KMS-11 (cell line): Measurements from ENCODE around the gene DACT3.

Source experiments
- H2AFZ ChIP-seq: fragments of 200-600 bp; sonication (generic); 2 replicates; pipeline ENCODE4 v1.6.1; 2016; ENCODE audit warnings: antibody characterized with exemption, mixed run types, low read depth
- H3K27ac ChIP-seq: fragments of 200-600 bp; sonication (generic); 2 replicates; pipeline ENCODE4 v1.6.1; 2016; ENCODE audit warnings: mild to moderate bottlenecking, mixed run types
- H3K27me3 ChIP-seq: fragments of 200-600 bp; sonication (generic); 2 replicates; pipeline ENCODE4 v1.6.1; 2017; ENCODE audit warnings: mild to moderate bottlenecking, low read depth, mixed run types, moderate library complexity; ENCODE audit not compliant: insufficient read depth
- H3K36me3 ChIP-seq: fragments of 200-600 bp; sonication (generic); 2 replicates; pipeline ENCODE4 v1.6.1; 2017; ENCODE audit warnings: mild to moderate bottlenecking, mixed run types; ENCODE audit not compliant: insufficient read depth
- H3K4me1 ChIP-seq: fragments of 200-600 bp; sonication (generic); 2 replicates; pipeline ENCODE4 v1.6.1; 2016; ENCODE audit warnings: mild to moderate bottlenecking, low read depth, mixed run types; ENCODE audit not compliant: poor library complexity, severe bottlenecking
- H3K4me2 ChIP-seq: fragments of 200-600 bp; sonication (generic); 2 replicates; pipeline ENCODE4 v1.7.0; 2016; ENCODE audit warnings: mild to moderate bottlenecking, mixed run types
- H3K4me3 ChIP-seq: fragments of 200-600 bp; sonication (generic); IDR thresholded peaks from 2 replicates; pipeline ENCODE4 v1.6.1; 2017; ENCODE audit warnings: low read depth, low read length, mixed read lengths; ENCODE audit not compliant: insufficient read depth
- H3K79me2 ChIP-seq: fragments of 200-600 bp; sonication (generic); 2 replicates; pipeline ENCODE4 v1.6.1; 2016; ENCODE audit warnings: low read depth, mixed run types; ENCODE audit not compliant: insufficient read depth
- H3K9ac ChIP-seq: fragments of 200-600 bp; sonication (generic); 2 replicates; pipeline ENCODE4 v1.6.1; 2016; ENCODE audit warnings: mild to moderate bottlenecking, mixed run types
- H4K20me1 ChIP-seq: fragments of 200-600 bp; sonication (generic); 2 replicates; pipeline ENCODE4 v1.6.1; 2016; ENCODE audit warnings: mild to moderate bottlenecking, mixed run types; ENCODE audit not compliant: insufficient read depth
- CTCF ChIP-seq: fragments of 200-600 bp; sonication (generic); conservative IDR thresholded peaks from 2 replicates; pipeline ENCODE4 v1.6.1; 2017; ENCODE audit warnings: low read depth, mild to moderate bottlenecking, antibody characterized with exemption, low read length, moderate library complexity, mixed read lengths

Gene DACT3

GRCh38 chr19:46605356-46605821 is 55.6 kb downstream of the DACT3 start:
- H3K4me3 ChIP-seq, result no peak overlapping the region
- no peaks in the 10 kb centered on the region; the same call in 1 of the 2 replicates for H3K36me3 ChIP-seq
- peaks cover 4% of the 10 kb centered on the region; the same call in 1 of the 2 replicates for H4K20me1 ChIP-seq
- no peak overlapping the region for H3K4me2 ChIP-seq
- H3K9ac ChIP-seq, result no peak overlapping the region
- no peak overlapping the region for H2AFZ ChIP-seq
- H3K27ac ChIP-seq, result no peak overlapping the region
- H3K27me3 ChIP-seq, result peaks cover 5% of the 10 kb centered on the region; the same call in 1 of the 2 replicates
- peaks cover 32% of the 10 kb centered on the region; the same call in 1 of the 2 replicates for H3K79me2 ChIP-seq
- peaks cover 22% of the 10 kb centered on the region for H3K4me1 ChIP-seq
- no peak for TF ChIP-seq CTCF

GRCh38 chr19:46604781-46605355 is 56.1 kb downstream of the DACT3 start:
- no peak overlapping the region for H3K4me2 ChIP-seq
- H3K27me3 ChIP-seq, result peaks cover 2% of the 10 kb centered on the region; the same call in 1 of the 2 replicates
- no peak overlapping the region for H3K9ac ChIP-seq
- peaks cover 21% of the 10 kb centered on the region for H3K4me1 ChIP-seq
- no peaks in the 10 kb centered on the region; the same call in 1 of the 2 replicates for H3K36me3 ChIP-seq
- TF ChIP-seq CTCF, result no peak
- peaks cover 32% of the 10 kb centered on the region; the same call in 1 of the 2 replicates for H3K79me2 ChIP-seq
- no peak overlapping the region for H3K27ac ChIP-seq
- no peak overlapping the region for H3K4me3 ChIP-seq
- H4K20me1 ChIP-seq, result peaks cover 4% of the 10 kb centered on the region; the same call in 1 of the 2 replicates
- H2AFZ ChIP-seq, result no peak overlapping the region

GRCh38 chr19:46603752-46604231 is 57.2 kb downstream of the DACT3 start:
- Histone ChIP-seq H3K79me2 (peaks cover 32% of the 10 kb centered on the region; the same call in 1 of the 2 replicates), H3K9ac (no peak overlapping the region; the same call in 1 of the 2 replicates), H4K20me1 (peaks cover 4% of the 10 kb centered on the region; the same call in 1 of the 2 replicates), H2AFZ (no peak overlapping the region), H3K27ac (no peak overlapping the region), H3K36me3 (no peaks in the 10 kb centered on the region; the same call in 1 of the 2 replicates), H3K4me3 (no peak overlapping the region), H3K27me3 (no peaks in the 10 kb centered on the region), H3K4me2 (peak overlapping the region; percentile 99), H3K4me1 (peaks cover 21% of the 10 kb centered on the region)
- no peak for TF ChIP-seq CTCF

GRCh38 chr19:46603195-46603637 is 57.8 kb downstream of the DACT3 start:
- Histone ChIP-seq H2AFZ (no peak overlapping the region), H3K9ac (peak overlapping the region; percentile 20; the same call in 1 of the 2 replicates), H3K4me1 (peaks cover 21% of the 10 kb centered on the region), H3K27me3 (no peaks in the 10 kb centered on the region), H3K27ac (peak overlapping the region; percentile 17; the same call in 1 of the 2 replicates), H3K79me2 (peaks cover 32% of the 10 kb centered on the region; the same call in 1 of the 2 replicates), H4K20me1 (peaks cover 4% of the 10 kb centered on the region; the same call in 1 of the 2 replicates), H3K36me3 (no peaks in the 10 kb centered on the region), H3K4me3 (no peak overlapping the region), H3K4me2 (peak overlapping the region; percentile 99)
- no peak for TF ChIP-seq CTCF
